Activated CD4-positive, alpha-beta T cell treated with anti-CD3 and anti-CD28 coated beads for 36 hours (primary cell): ENCODE measurements around the gene PPP6R2. TPM values are rescaled to one million over a fixed set of nuclear protein-coding genes. Genes with fewer than 3 reads are reported as not detected.

Experiments used
- ATAC-seq: fragments of 200-7000 bp; cut with Tn5 transposase; one replicate; pipeline ENCODE4 v1.10.0; 2021; ENCODE audit warnings: mild to moderate bottlenecking, moderate library complexity
- CTCF ChIA-PET: fragments of 350-600 bp; sonication (Branson Sonifier 250); formaldehyde crosslinking; loops from one replicate; lab custom pipeline; 2021; ENCODE audit warnings: antibody characterized with exemption; lab: Charles Lee
- POLR2A ChIA-PET: fragments of 350-600 bp; sonication (Branson Sonifier 250); formaldehyde crosslinking; loops from one replicate; lab custom pipeline; 2021; ENCODE audit warnings: antibody characterized with exemption, inconsistent platforms; lab: Charles Lee
- DNase-seq: peaks from one replicate; pipeline ENCODE4 v3.0.0-alpha.2; 2020
- H3K27ac Mint-ChIP-seq: one replicate; pipeline ENCODE4 v1.8.0; 2021; ENCODE audit warnings: mixed read lengths
- H3K27me3 Mint-ChIP-seq: one replicate; pipeline ENCODE4 v1.8.0; 2021; ENCODE audit warnings: mixed read lengths
- H3K36me3 Mint-ChIP-seq: one replicate; pipeline ENCODE4 v1.8.0; 2021; ENCODE audit warnings: low read depth, mixed read lengths
- H3K4me1 Mint-ChIP-seq: one replicate; pipeline ENCODE4 v1.8.0; 2021; ENCODE audit warnings: mixed read lengths
- H3K4me3 Mint-ChIP-seq: one replicate; pipeline ENCODE4 v1.8.0; 2021; ENCODE audit warnings: mild to moderate bottlenecking, moderate library complexity, mixed read lengths
- H3K9me3 Mint-ChIP-seq: one replicate; pipeline ENCODE4 v1.8.0; 2021; ENCODE audit warnings: low read depth, mixed read lengths
- intact Hi-C, 2 experiments: fragments of 100-400 bp; cut with DNase I in 1 of 2; cut with micrococcal nuclease in 1 of 2; formaldehyde crosslinking; loops; one replicate each; pipeline versions ENCODE4 v1.14.2 to v1.15.1; 2022 to 2024; cut with DNase I, micrococcal nuclease
- total RNA-seq, 2 experiments: library from RNA; stranded (reverse); gene quantifications; one replicate each; pipeline ENCODE4 v1.2.3, GENCODE V29; 2021

The PPP6R2 gene
- total RNA-seq, 2 experiments from 2014 or later: 37.3 to 39.5 TPM

- CTCF ChIA-PET: interaction anchor here (0.5 to 0.6 kb wide), 3 partner anchors 179 to 983 kb away, joined by 3 to 4 read pairs (median 3); no protein-coding TSS in a partner anchor
- Mint-ChIP-seq H3K27me3 (no peaks in the 10 kb centered on the region), H3K27ac (peak overlapping the region; percentile 92), H3K4me3 (peak overlapping the region; percentile 76), H3K4me1 (peaks cover 16% of the 10 kb centered on the region), H3K9me3 (no peaks in the 10 kb centered on the region), H3K36me3 (no peaks in the 10 kb centered on the region)
- ATAC-seq: peak; percentile 96
- intact Hi-C loops: loop anchor here in 1 of 2 experiments (1.0 to 2.0 kb wide), 2 partner anchors 28 to 63 kb away; partner anchors contain the start of genes HDAC10 and PPP6R2
- POLR2A ChIA-PET: no interaction called here
- DNase-seq: peak; percentile 88
Measured at GRCh38 chr22:50314455-50315288, 28.5 kb upstream of the PPP6R2 start.

GRCh38 chr22:50315289-50316113, 27.6 kb upstream of the PPP6R2 start:
- ChIA-PET CTCF (interaction anchor here (0.5 to 0.7 kb wide), 3 partner anchors 37 to 186 kb away, joined by 3 to 4 read pairs (median 3); no protein-coding TSS in a partner anchor), POLR2A (no interaction called here)
- Mint-ChIP-seq H3K4me1 (peaks cover 16% of the 10 kb centered on the region), H3K36me3 (no peaks in the 10 kb centered on the region), H3K27me3 (no peaks in the 10 kb centered on the region), H3K4me3 (peak overlapping the region; percentile 5), H3K27ac (peak overlapping the region; percentile 59), H3K9me3 (no peaks in the 10 kb centered on the region)
- ATAC-seq (no peak), DNase-seq (no peak)
- intact Hi-C loops: loop anchor here in 1 of 2 experiments (2.0 kb wide), 1 partner anchor 27 kb away; the partner anchor contains the start of gene PPP6R2

GRCh38 chr22:50316114-50317065, 26.7 kb upstream of the PPP6R2 start:
- H3K27me3 Mint-ChIP-seq: no peaks in the 10 kb centered on the region
- ChIA-PET CTCF (interaction anchor here (0.7 to 0.9 kb wide), 2 partner anchors 10 to 38 kb away, joined by 3 read pairs; no protein-coding TSS in a partner anchor), POLR2A (interaction anchor here (0.8 kb wide), 1 partner anchor 65 kb away, joined by 3 read pairs; the partner anchor contains the start of gene HDAC10)
- no peaks in the 10 kb centered on the region for H3K36me3 Mint-ChIP-seq
- no peak overlapping the region for H3K4me3 Mint-ChIP-seq
- H3K4me1 Mint-ChIP-seq: peaks cover 16% of the 10 kb centered on the region
- H3K9me3 Mint-ChIP-seq: no peaks in the 10 kb centered on the region
- intact Hi-C loops: no loop called here
- H3K27ac Mint-ChIP-seq: no peak overlapping the region
- DNase-seq (no peak), ATAC-seq (no peak)

GRCh38 chr22:50317178-50317577, 25.9 kb upstream of the PPP6R2 start:
- DNase-seq: no peak
- ChIA-PET POLR2A (no interaction called here), CTCF (interaction anchor here (0.9 kb wide), 1 partner anchor 9 kb away, joined by 3 read pairs; no protein-coding TSS in a partner anchor)
- no peak overlapping the region for H3K27ac Mint-ChIP-seq
- no peaks in the 10 kb centered on the region for H3K27me3 Mint-ChIP-seq
- no peak overlapping the region for H3K4me3 Mint-ChIP-seq
- peaks cover 16% of the 10 kb centered on the region for H3K4me1 Mint-ChIP-seq
- ATAC-seq: no peak
- intact Hi-C loops: no loop called here
- no peaks in the 10 kb centered on the region for H3K9me3 Mint-ChIP-seq
- H3K36me3 Mint-ChIP-seq: no peaks in the 10 kb centered on the region

- H3K27me3 Mint-ChIP-seq: no peaks in the 10 kb centered on the region
- CTCF ChIA-PET: interaction anchor here (0.9 kb wide), 1 partner anchor 9 kb away, joined by 3 read pairs; no protein-coding TSS in a partner anchor
- DNase-seq (no peak), ATAC-seq (no peak)
- H3K27ac Mint-ChIP-seq: no peak overlapping the region
- peaks cover 16% of the 10 kb centered on the region for H3K4me1 Mint-ChIP-seq
- H3K4me3 Mint-ChIP-seq: no peak overlapping the region
- intact Hi-C loops: no loop called here
- no peaks in the 10 kb centered on the region for H3K9me3 Mint-ChIP-seq
- POLR2A ChIA-PET: no interaction called here
- no peaks in the 10 kb centered on the region for H3K36me3 Mint-ChIP-seq
Measured at GRCh38 chr22:50317674-50318073, 25.5 kb upstream of the PPP6R2 start.

- H3K4me3 Mint-ChIP-seq: no peak overlapping the region
- H3K27me3 Mint-ChIP-seq: no peaks in the 10 kb centered on the region
- no peak overlapping the region for H3K27ac Mint-ChIP-seq
- H3K9me3 Mint-ChIP-seq: no peaks in the 10 kb centered on the region
- ATAC-seq (no peak), DNase-seq (no peak)
- H3K4me1 Mint-ChIP-seq: peaks cover 16% of the 10 kb centered on the region
- ChIA-PET POLR2A (no interaction called here), CTCF (interaction anchor here (0.5 kb wide), 1 partner anchor 26 kb away, joined by 3 read pairs; no protein-coding TSS in a partner anchor)
- intact Hi-C loops: no loop called here
- H3K36me3 Mint-ChIP-seq: no peaks in the 10 kb centered on the region
Measured at GRCh38 chr22:50318356-50318697, 24.8 kb upstream of the PPP6R2 start.

GRCh38 chr22:50318698-50319411, 24.3 kb upstream of the PPP6R2 start:
- Mint-ChIP-seq H3K4me3 (no peak overlapping the region), H3K36me3 (no peaks in the 10 kb centered on the region), H3K27me3 (no peaks in the 10 kb centered on the region), H3K27ac (no peak overlapping the region), H3K9me3 (no peaks in the 10 kb centered on the region), H3K4me1 (peaks cover 13% of the 10 kb centered on the region)
- CTCF ChIA-PET: interaction anchor here (0.5 kb wide), 1 partner anchor 26 kb away, joined by 3 read pairs; no protein-coding TSS in a partner anchor
- DNase-seq (no peak), ATAC-seq (no peak)
- POLR2A ChIA-PET: no interaction called here
- intact Hi-C loops: no loop called here

- Mint-ChIP-seq H3K9me3 (no peaks in the 10 kb centered on the region), H3K4me1 (peaks cover 6% of the 10 kb centered on the region), H3K27me3 (no peaks in the 10 kb centered on the region), H3K36me3 (no peaks in the 10 kb centered on the region), H3K27ac (no peak overlapping the region), H3K4me3 (no peak overlapping the region)
- intact Hi-C loops: no loop called here
- CTCF ChIA-PET: interaction anchor here (0.9 kb wide), 1 partner anchor 44 kb away, joined by 4 read pairs; no protein-coding TSS in a partner anchor
- DNase-seq (no peak), ATAC-seq (no peak)
- POLR2A ChIA-PET: no interaction called here
Measured at GRCh38 chr22:50319503-50319951, 23.6 kb upstream of the PPP6R2 start.

- DNase-seq (no peak), ATAC-seq (no peak)
- H3K4me1 Mint-ChIP-seq: peaks cover 5% of the 10 kb centered on the region
- POLR2A ChIA-PET: no interaction called here
- no peaks in the 10 kb centered on the region for H3K36me3 Mint-ChIP-seq
- CTCF ChIA-PET: interaction anchor here (0.5 to 0.9 kb wide), 3 partner anchors 45 to 365 kb away, joined by 3 to 4 read pairs (median 3); no protein-coding TSS in a partner anchor
- H3K27ac Mint-ChIP-seq: no peak overlapping the region
- H3K27me3 Mint-ChIP-seq: no peaks in the 10 kb centered on the region
- H3K9me3 Mint-ChIP-seq: no peaks in the 10 kb centered on the region
- no peak overlapping the region for H3K4me3 Mint-ChIP-seq
- intact Hi-C loops: no loop called here
Measured at GRCh38 chr22:50320116-50320515, 23.0 kb upstream of the PPP6R2 start.
